Neural progenitor cell (in vitro differentiated cells): ENCODE results near the gene TMPRSS4. TPM values are rescaled to one million over a fixed set of nuclear protein-coding genes. Genes with fewer than 3 reads are reported as not detected.
A peak's percentile ranks its signal among the peaks of the same experiment; 100 is the strongest.

Source experiments
- DNase-seq: peaks from one replicate; pipeline ENCODE4 v3.0.0-alpha.2; 2016; ENCODE audit warnings: low spot score
- H2AFZ ChIP-seq: fragments of 200-600 bp; sonication (generic); replicated peaks from 2 replicates; pipeline ENCODE4 v1.6.1; 2016; ENCODE audit warnings: antibody characterized with exemption
- H3F3A ChIP-seq: fragments of 200-600 bp; sonication (generic); 2 replicates; pipeline ENCODE4 v1.6.1; 2016; ENCODE audit warnings: antibody characterized with exemption, low read depth
- H3K27ac ChIP-seq: fragments of 200-600 bp; sonication (generic); 2 replicates; pipeline ENCODE4 v1.5.1; 2016; ENCODE audit warnings: mild to moderate bottlenecking
- H3K27me3 ChIP-seq: fragments of 200-600 bp; sonication (generic); 2 replicates; pipeline ENCODE4 v1.6.1; 2016; ENCODE audit warnings: mild to moderate bottlenecking, moderate library complexity
- H3K36me3 ChIP-seq: fragments of 200-600 bp; sonication (generic); 2 replicates; pipeline ENCODE4 v1.5.1; 2016
- H3K4me1 ChIP-seq: fragments of 200-600 bp; sonication (generic); 2 replicates; pipeline ENCODE4 v1.6.1; 2016; ENCODE audit warnings: mixed run types
- H3K4me2 ChIP-seq: fragments of 200-600 bp; sonication (generic); 2 replicates; pipeline ENCODE4 v1.6.1; 2016
- H3K4me3 ChIP-seq: fragments of 200-600 bp; sonication (generic); 2 replicates; pipeline ENCODE4 v1.5.1; 2016
- H3K79me2 ChIP-seq: fragments of 200-600 bp; sonication (generic); 2 replicates; pipeline ENCODE4 v1.6.1; 2016; ENCODE audit warnings: low read depth
- H3K9ac ChIP-seq: fragments of 200-600 bp; sonication (generic); 2 replicates; pipeline ENCODE4 v1.6.1; 2016
- H3K9me3 ChIP-seq: fragments of 200-600 bp; sonication (generic); 2 replicates; pipeline ENCODE4 v1.5.1; 2016; ENCODE audit warnings: low read depth
- H4K20me1 ChIP-seq: fragments of 200-600 bp; sonication (generic); 2 replicates; pipeline ENCODE4 v1.6.1; 2016; ENCODE audit warnings: low read depth
- H3K27ac Mint-ChIP-seq: 3 replicates; pipeline ENCODE4 v1.8.0; 2021; ENCODE audit warnings: mixed read lengths
- H3K27me3 Mint-ChIP-seq: 2 replicates; pipeline ENCODE4 v1.8.0; 2022; ENCODE audit warnings: low read depth, mild to moderate bottlenecking, inconsistent platforms, moderate library complexity, mixed read lengths; ENCODE audit not compliant: insufficient read depth
- H3K36me3 Mint-ChIP-seq: 3 replicates; pipeline ENCODE4 v1.8.0; 2021; ENCODE audit warnings: mixed read lengths
- H3K4me1 Mint-ChIP-seq: 3 replicates; pipeline ENCODE4 v1.8.0; 2021; ENCODE audit warnings: mixed read lengths
- H3K4me3 Mint-ChIP-seq: 3 replicates; pipeline ENCODE4 v1.8.0; 2021; ENCODE audit warnings: mild to moderate bottlenecking, moderate library complexity, mixed read lengths
- H3K9me3 Mint-ChIP-seq: 3 replicates; pipeline ENCODE4 v1.8.0; 2020; ENCODE audit warnings: mixed read lengths
- CTCF ChIP-seq: fragments of 200-600 bp; sonication (generic); IDR thresholded peaks from 2 replicates; pipeline ENCODE4 v1.5.1; 2017; ENCODE audit warnings: antibody characterized with exemption, mild to moderate bottlenecking
- EZH2 ChIP-seq: fragments of 200-600 bp; sonication (generic); IDR thresholded peaks from 2 replicates; pipeline ENCODE4 v1.6.1; 2017; ENCODE audit warnings: antibody characterized with exemption, mild to moderate bottlenecking, moderate library complexity
- EZH2phosphoT487 ChIP-seq: fragments of 200-600 bp; sonication (generic); IDR thresholded peaks from 2 replicates; pipeline ENCODE4 v1.6.1; 2017; ENCODE audit warnings: antibody characterized with exemption
- total RNA-seq: library from RNA; depleted of rRNA; stranded (reverse); fragments of >200 nt; gene quantifications from 2 replicates; pipeline ENCODE4 v1.2.3, GENCODE V29; 2015; ENCODE audit warnings: low replicate concordance

TMPRSS4 gene
- total RNA-seq, 1 donor from 2014 or later = not detected

GRCh38 chr11:118104491-118104890, 27.6 kb downstream of the TMPRSS4 start:
- no peaks in the 10 kb centered on the region for H4K20me1 ChIP-seq
- Mint-ChIP-seq H3K27me3 (peaks cover 17% of the 10 kb centered on the region), H3K4me3 (no peak overlapping the region), H3K9me3 (no peaks in the 10 kb centered on the region), H3K36me3 (no peaks in the 10 kb centered on the region), H3K27ac (no peak overlapping the region), H3K4me1 (peaks cover 5% of the 10 kb centered on the region)
- no peak overlapping the region for H3K27ac ChIP-seq
- H3K4me3 ChIP-seq = no peak overlapping the region
- no peaks in the 10 kb centered on the region for H3F3A ChIP-seq
- H3K79me2 ChIP-seq = no peaks in the 10 kb centered on the region
- TF ChIP-seq CTCF = no peak
- no peak for TF ChIP-seq EZH2
- no peak for TF ChIP-seq EZH2phosphoT487
- no peak overlapping the region for H3K4me2 ChIP-seq
- H3K4me1 ChIP-seq = peaks cover 7% of the 10 kb centered on the region
- H3K9me3 ChIP-seq = no peaks in the 10 kb centered on the region
- no peak for DNase-seq
- H3K27me3 ChIP-seq = no peaks in the 10 kb centered on the region
- no peak overlapping the region for H3K9ac ChIP-seq
- no peaks in the 10 kb centered on the region for H3K36me3 ChIP-seq
- H2AFZ ChIP-seq = no peak overlapping the region

- H3K9ac ChIP-seq = no peak overlapping the region
- Mint-ChIP-seq H3K4me3 (no peak overlapping the region), H3K36me3 (no peaks in the 10 kb centered on the region), H3K4me1 (no peaks in the 10 kb centered on the region), H3K27ac (no peak overlapping the region), H3K27me3 (peaks cover 14% of the 10 kb centered on the region), H3K9me3 (no peaks in the 10 kb centered on the region)
- H2AFZ ChIP-seq = peak overlapping the region; percentile 96
- no peaks in the 10 kb centered on the region for H3K36me3 ChIP-seq
- no peaks in the 10 kb centered on the region for H3F3A ChIP-seq
- no peaks in the 10 kb centered on the region for H3K27me3 ChIP-seq
- H4K20me1 ChIP-seq = no peaks in the 10 kb centered on the region
- H3K4me3 ChIP-seq = no peak overlapping the region
- TF ChIP-seq EZH2 (no peak), EZH2phosphoT487 (no peak)
- peaks cover 2% of the 10 kb centered on the region for H3K4me1 ChIP-seq
- H3K9me3 ChIP-seq = no peaks in the 10 kb centered on the region
- H3K4me2 ChIP-seq = no peak overlapping the region
- no peaks in the 10 kb centered on the region for H3K79me2 ChIP-seq
- no peak for DNase-seq
- H3K27ac ChIP-seq = no peak overlapping the region
Observed at GRCh38 chr11:118105657-118106305, 28.9 kb downstream of the TMPRSS4 start.

- no peaks in the 10 kb centered on the region for H3K36me3 Mint-ChIP-seq
- peaks cover 16% of the 10 kb centered on the region for H3K27me3 Mint-ChIP-seq
- H3K9me3 Mint-ChIP-seq = no peaks in the 10 kb centered on the region
- H3K27ac Mint-ChIP-seq = no peak overlapping the region
- no peaks in the 10 kb centered on the region for H4K20me1 ChIP-seq
- no peaks in the 10 kb centered on the region for H3K27me3 ChIP-seq
- no peak overlapping the region for H3K4me3 ChIP-seq
- H3K79me2 ChIP-seq = no peaks in the 10 kb centered on the region
- no peak overlapping the region for H3K9ac ChIP-seq
- no peaks in the 10 kb centered on the region for H3F3A ChIP-seq
- no peaks in the 10 kb centered on the region for H3K36me3 ChIP-seq
- H3K4me3 Mint-ChIP-seq = no peak overlapping the region
- no peaks in the 10 kb centered on the region for H3K4me1 Mint-ChIP-seq
- no peak overlapping the region for H3K27ac ChIP-seq
- peaks cover 2% of the 10 kb centered on the region for H3K4me1 ChIP-seq
- no peak overlapping the region for H3K4me2 ChIP-seq
- DNase-seq = no peak
- no peak overlapping the region for H2AFZ ChIP-seq
- H3K9me3 ChIP-seq = no peaks in the 10 kb centered on the region
- TF ChIP-seq EZH2 (no peak), CTCF (no peak), EZH2phosphoT487 (no peak)
Observed at GRCh38 chr11:118106789-118107335, 30.0 kb downstream of the TMPRSS4 start.

- no peak overlapping the region for H3K27ac Mint-ChIP-seq
- no peaks in the 10 kb centered on the region for H3K36me3 Mint-ChIP-seq
- H3K36me3 ChIP-seq = no peaks in the 10 kb centered on the region
- H3K79me2 ChIP-seq = no peaks in the 10 kb centered on the region
- no peak overlapping the region for H3K27ac ChIP-seq
- H4K20me1 ChIP-seq = no peaks in the 10 kb centered on the region
- H3F3A ChIP-seq = no peaks in the 10 kb centered on the region
- H3K9me3 Mint-ChIP-seq = no peaks in the 10 kb centered on the region
- no peaks in the 10 kb centered on the region for H3K9me3 ChIP-seq
- no peak overlapping the region for H3K4me2 ChIP-seq
- no peak overlapping the region for H3K4me3 Mint-ChIP-seq
- H3K9ac ChIP-seq = no peak overlapping the region
- H3K27me3 Mint-ChIP-seq = peaks cover 16% of the 10 kb centered on the region
- peaks cover 2% of the 10 kb centered on the region for H3K4me1 ChIP-seq
- no peak for TF ChIP-seq EZH2
- no peak for TF ChIP-seq EZH2phosphoT487
- no peak for TF ChIP-seq CTCF
- H3K4me1 Mint-ChIP-seq = no peaks in the 10 kb centered on the region
- H3K4me3 ChIP-seq = no peak overlapping the region
- no peak overlapping the region for H2AFZ ChIP-seq
- peak; percentile 43 for DNase-seq
- H3K27me3 ChIP-seq = no peaks in the 10 kb centered on the region
Observed at GRCh38 chr11:118108513-118108912, 31.6 kb downstream of the TMPRSS4 start.
